ENCODE measurements around the gene NACA.
A peak's percentile ranks its signal among the peaks of the same experiment; 100 is the strongest.
"Not testable (repeated sequence)": the region's sequence is repeated elsewhere in the genome, so short reads cannot be mapped to it uniquely, and the experiment has no call there.

The NACA gene

DNA sequence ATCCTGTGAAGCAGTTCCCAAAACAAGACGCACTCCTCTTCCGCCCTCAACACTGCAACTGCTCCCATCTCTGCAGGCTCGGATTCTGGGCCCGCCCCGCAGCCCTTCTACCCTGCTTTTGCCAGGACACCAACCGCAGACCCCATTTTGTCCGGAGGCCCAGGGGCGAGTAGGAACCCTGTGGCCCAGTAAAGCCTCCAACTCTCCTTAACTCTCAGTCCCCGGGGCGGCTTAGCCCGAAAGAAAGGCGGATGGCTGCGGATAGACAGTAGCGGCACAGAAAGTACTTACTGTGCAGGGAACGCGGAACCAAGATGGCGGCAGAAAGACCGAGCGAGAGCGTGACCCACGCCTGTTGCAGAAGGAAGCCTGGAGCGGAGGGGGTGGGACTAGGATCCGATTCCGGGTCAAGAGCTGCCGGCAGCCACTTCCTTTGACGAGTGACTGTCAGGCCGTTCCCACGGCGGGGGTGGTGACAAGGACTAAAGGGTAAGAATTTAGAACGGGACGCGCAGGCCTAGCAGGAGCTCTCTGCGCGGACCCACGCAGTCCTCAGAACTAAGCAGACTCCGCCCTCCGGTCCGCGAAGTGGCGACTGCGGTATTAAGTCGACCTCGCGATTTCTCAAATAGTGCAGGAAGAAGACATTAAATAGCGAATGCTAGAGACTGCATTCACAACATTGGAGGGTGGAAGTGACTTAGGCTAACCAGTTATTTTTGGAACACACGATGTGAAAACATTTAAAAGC, at the start of gene NACA:
Gene NACA (minus strand): TSS at position 328 of the 751 bp plus-strand sequence. CDS start 778 bp downstream, outside the sequence.
- DNase-seq = peak; percentile 98

- no peak for DNase-seq
Measured at GRCh38 chr12:56773113-56773512, 48.0 kb upstream of the NACA start.

DNA sequence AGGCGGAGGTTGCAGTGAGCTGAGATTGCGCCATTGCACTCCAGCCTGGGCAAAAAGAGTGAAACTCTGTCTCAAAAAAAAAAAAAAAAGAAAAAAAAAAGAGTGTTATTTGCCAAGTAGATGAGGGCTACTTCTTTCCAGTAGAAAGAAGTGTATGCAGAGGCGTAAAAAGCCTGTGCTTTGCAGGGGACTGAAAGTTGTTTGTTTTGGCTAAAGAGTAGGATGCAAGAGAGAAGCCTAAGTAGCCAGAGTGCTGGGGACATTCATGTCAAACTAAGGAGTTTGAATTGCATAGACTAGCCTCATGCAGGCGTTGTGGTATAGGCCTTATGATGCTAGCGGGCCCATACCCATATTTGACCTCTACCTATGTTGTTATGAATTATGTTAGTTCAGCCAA, 47.5 kb upstream of the NACA start:
- DNase-seq = no peak

DNA sequence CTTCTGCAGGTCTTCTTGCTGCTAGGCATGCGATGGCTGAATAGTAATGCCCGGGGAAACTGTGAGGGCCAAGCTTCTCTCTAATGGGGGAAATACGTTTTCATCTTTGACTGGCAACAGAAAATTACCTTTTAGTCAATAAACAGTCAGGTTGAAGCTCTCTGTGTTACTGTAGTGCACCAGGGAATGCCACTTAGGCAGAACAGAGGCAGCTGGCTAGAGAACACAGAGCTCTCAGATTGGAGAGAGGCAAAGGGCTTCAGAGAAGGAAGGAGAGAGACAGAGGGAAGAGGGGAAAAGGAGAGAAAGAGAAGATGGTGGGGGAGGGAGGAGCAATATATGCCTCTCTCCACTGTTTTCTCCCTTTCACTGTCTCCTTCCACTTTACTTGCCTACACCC, 44.8 kb upstream of the NACA start:
- no peak for DNase-seq

DNA sequence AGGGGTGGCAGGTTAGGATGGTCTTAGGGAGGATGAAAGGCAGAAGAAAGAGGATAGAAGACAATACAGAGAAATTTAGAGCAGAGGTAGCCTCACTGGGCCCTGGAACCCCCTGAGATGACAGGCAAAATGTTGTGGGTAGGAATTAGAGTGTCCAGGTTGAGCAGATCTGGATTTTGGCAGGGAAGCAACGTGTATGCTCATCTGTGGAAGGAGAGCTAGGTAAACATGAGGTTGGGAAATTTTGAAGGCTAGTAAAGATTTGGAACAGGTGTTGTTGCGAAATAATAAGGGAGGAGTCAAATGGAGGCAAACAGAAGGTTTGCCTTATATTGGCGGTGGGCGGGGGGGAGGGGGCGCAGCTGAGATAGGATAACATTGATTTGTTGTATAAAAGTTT, 43.3 kb upstream of the NACA start:
- no peak for DNase-seq

DNA sequence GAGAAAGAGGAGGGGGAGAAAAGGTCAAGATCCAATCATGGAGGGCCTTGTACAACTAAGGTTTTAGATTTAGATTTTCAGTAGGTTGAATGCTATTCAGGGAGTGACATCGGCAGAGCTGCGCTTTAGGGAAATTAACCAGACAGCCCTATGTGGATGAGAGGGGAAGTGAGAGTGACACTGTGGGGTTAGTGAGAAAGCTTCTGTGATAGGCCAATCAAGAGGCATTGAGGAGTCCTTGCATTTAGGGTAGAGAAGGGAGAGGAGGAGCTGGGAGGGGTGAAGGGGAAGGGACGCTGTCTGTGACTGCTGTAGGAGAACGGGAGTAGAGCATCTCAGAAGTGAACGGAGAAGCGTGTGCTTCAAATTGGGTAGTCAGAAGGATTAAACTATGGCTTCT, 41.4 kb upstream of the NACA start:
- DNase-seq = no peak

- no peak for DNase-seq
Measured at GRCh38 chr12:56763753-56764657, 38.9 kb upstream of the NACA start.

DNA sequence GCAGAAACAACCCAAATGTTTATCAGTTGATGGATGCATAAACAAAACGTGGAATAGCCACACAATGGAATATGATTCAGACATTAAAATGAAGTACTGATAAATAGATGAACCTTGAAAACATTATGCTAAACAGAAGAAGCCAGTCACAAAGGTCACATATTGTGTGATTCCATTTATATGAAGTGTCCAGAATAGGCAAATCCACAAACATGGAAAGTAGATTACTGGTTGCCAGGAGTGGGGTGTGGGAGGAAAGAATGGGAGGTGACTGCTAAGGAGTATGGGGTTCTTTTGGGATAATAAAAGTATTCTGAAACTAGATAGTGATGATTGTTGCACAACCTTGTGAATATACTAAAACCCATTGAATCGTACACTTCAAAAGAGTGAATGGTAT, 36.7 kb upstream of the NACA start:
- DNase-seq = no peak

DNA sequence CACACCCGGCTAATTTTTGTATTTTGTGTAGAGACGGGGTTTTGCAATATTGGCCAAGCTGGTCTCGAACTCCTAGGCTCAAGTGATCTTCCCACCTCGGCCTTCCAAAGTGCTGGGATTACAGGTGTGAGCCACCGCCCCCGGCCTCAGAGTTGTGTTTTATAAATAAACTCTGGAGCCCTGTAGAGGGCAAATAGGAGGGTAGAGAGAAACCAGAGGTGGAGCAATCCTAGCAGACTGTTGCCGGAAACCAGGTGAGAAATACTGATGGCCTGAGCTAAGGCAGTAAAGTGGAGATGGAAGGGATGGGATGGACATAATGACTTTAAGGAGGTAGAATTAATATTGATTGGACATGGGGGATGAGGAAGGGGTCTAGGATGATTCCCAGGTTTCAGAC, 35.4 kb upstream of the NACA start:
- DNase-seq = no peak

DNA sequence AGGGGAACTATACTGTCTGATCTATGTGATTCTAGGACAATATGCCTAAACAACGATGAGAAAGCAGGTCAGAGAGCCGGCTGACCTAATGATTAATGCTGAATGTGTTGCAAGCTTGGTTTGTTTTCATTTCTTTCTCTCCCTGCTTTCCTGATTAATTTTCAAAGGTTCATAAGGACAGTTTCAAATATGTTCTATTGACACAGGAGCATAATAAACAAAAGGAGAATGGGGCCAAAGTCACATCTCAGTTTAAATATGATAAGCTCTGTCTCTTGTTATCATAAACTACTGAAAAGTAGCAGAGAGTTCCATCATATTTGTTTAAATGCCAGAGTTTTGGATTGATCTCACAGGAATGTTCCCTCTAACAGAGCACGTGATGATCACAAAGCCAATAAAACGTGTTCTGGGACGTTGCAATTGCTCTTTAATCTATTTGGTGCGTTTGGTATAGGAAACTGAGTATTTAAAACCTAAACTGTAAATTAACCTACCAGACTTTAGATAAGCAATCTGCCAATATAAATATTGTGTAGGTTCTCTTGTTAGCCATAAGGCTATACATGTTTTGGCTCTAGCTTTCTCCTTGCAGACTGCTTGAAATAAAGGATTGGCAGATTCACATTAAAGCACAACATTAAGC, 34.3 kb upstream of the NACA start:
- DNase-seq = no peak

GRCh38 chr12:56758728-56759262, 33.7 kb upstream of the NACA start:
- no peak for DNase-seq

DNA sequence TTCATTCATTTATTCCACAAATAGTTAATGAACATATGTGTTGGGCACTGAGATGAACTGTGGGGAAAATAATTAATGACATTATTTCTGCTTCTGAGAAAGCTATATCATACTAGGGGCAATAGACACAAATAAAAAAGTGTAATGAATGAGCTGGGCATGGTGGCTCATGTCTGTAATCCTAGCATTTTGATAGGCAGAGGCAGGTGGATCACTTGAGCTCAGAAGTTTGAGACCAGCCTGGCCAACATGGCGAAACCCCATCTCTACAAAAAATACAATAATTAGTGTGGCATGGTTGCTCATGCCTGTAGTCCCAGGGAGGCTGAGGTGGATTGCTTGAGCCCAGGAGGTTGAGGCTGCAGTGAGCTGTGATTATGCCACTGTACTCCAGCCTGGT, 32.9 kb upstream of the NACA start:
- DNase-seq = not testable (repeated sequence)

DNA sequence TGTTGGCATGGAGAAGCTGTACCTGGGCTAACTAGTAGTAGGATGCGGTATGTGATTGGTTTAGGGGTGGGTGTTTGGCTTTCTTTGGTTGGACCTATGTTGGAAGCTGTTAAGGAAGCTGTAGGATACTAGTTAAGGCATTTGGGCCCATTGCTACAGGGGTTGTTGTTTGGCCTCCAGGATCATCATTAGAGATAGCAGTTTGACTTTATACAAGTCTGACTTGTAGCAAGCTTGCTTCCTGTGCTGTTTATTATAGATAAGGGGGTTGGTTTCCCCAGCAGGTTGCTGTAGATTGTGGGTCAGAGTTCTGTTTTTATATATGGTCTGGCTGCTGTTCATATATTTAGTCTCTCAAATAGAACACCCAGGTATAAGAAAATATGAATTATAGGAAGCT, 28.5 kb upstream of the NACA start:
- no peak for DNase-seq

DNA sequence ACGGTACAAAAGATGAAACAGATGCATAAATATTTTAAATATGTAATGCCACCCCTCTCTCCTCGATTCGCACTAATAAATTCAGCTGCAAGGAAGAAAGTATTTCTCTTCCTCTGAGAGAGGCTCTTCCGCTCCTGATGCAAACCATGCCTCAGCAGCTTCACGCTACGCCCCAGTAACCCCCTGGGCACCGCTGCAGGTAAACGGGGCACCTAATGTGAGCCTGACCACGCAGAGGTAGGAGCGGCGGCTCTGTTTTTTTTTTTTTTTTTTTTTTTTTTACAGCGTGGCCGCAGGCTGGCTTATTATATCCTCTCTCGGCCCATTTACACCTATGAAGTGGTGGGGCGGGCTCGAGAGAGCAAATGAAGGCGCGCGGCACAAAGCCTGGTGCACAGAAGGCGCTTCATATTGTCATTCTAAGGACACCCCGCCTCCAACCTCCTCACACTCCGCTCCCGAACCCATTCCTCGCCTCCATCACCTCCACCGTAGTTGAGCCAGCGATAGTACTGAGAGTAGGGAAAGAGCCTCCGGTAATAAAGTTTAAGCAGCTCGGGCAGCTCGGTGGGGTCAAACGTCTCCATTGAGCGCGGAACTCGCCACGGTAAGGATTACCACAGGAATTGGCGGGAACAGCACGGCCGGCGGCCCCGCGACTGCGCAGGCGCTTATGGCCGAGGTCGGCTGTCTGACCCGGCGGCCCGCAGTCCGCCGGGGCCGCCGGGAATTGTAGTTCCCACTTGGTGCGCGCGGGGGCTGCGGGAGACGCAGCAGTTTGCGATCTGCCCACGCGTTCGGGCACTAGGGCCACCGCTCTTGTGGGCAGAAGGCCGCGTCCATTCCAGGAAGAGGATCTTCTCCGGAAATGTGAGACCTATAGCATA, 26.9 kb upstream of the NACA start, which contains the start of gene PRIM1:
Gene PRIM1 (minus strand): TSS at position 612 of the 887 bp plus-strand sequence. CDS start 25 bp downstream, at position 587.
- DNase-seq = peak; percentile 87

DNA sequence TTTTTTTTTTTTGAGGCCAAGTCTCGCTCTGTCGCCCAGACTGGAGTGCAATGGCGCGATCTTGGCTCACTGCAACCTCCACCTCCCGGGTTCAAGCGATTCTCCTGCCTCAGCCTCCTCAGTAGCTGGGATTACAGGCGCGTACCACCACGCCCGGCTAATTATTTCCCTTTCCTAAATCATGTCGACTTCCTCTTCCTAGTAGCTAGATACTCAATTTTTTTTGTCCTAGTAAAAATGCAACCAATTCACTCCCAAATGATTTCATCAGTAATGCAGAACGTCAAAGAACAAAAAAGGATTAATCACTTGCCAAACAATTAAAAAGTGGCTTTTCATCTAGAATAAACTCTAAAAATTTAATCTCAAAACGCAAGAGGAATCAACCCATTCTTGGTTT, 25.5 kb upstream of the NACA start:
- not testable (repeated sequence) for DNase-seq

DNA sequence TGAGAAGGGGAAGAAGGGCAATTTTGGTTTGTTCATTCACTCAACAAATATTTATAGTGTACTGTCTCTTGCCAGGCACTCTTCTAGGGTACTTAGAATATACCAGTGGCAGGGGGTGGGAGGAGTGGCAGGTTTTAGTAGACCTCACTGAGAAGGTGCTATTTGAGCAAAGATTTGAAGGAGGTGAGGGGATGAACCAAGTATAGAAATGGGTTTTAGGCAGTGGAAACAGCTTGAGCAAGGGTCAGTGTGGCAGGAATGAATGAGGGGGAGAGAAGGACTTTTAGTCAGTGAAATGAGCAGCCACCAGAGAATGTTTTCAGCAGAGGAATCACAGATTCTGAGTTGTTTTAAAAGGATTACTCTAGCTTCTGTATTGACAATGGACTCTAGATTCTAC, 24.8 kb upstream of the NACA start:
- DNase-seq = no peak

DNA sequence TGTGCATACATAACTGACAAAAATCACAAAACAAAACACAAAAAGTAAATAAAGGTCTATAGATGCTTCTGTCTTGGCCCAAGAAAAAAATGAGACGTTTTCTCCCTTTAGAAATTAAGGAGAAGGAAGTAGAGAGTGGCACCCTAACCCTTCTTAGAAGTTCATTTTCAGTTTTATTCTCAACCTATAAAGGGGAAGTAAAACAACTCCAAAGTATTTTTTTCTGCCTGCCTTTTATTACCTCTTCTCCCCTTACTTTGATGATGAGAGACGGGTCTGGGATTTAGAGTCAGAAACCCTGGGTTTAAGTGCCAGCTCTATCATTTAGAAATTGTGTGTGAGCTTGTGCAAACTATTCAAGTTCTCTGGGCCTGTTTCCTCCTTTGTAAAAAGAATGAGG, 24.3 kb upstream of the NACA start:
- DNase-seq = no peak

GRCh38 chr12:56728139-56728861, 3.2 kb upstream of the NACA start:
- no peak for DNase-seq

- DNase-seq = not testable (repeated sequence)
Measured at GRCh38 chr12:56726196-56726675, 1.1 kb upstream of the NACA start.

- no peak for DNase-seq
Measured at GRCh38 chr12:56725723-56726102, 614 bp upstream of the NACA start.

DNA sequence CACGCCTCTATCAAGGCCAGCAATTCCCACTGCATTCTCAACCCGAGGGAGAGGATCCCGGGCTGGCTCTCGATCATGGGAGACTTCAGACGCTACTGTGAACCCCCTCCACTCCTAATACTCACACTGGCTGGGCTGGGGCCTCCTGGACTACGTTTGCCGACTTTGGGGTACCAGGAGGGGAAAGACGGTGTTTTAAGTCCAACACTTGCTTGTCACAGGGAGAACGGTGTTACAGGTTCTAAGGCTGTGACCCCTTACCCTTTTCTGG, 463 bp downstream of the NACA start:
- DNase-seq = peak; percentile 16

Data from CD4-positive, alpha-beta T cell treated with Interleukin-6 for 4 hours (primary cell).